Measurements from ENCODE around the gene AMIGO3.

GRCh38 chr3:49727154-49727923, 7.9 kb upstream of the AMIGO3 start:
- TF ChIP-seq TAF1 (IDR thresholded peaks at IDR 0.05; ENCODE audit: borderline replicate concordance, low read depth, low read length) (no peak), JUND (IDR thresholded peaks at IDR 0.05) (no peak), EP300 (IDR thresholded peaks at IDR 0.05; ENCODE audit: borderline replicate concordance in 1 of 2, low read depth in 1 of 2, low read length in 1 of 2) (no peak), CTCF (IDR thresholded peaks at IDR 0.05) (no peak), MXI1 (IDR thresholded peaks at IDR 0.05; ENCODE audit: low read depth, low read length) (no peak), CHD2 (IDR thresholded peaks at IDR 0.05; ENCODE audit: low read length, partially characterized antibody) (no peak), TEAD4 (IDR thresholded peaks at IDR 0.05; ENCODE audit: borderline replicate concordance, insufficient read depth) (no peak), RAD21 (IDR thresholded peaks at IDR 0.05; ENCODE audit: low read length) (no peak), SMC3 (IDR thresholded peaks at IDR 0.05; ENCODE audit: low read depth, low read length) (no peak), TCF12 (IDR thresholded peaks at IDR 0.05) (no peak), FOXM1 (IDR thresholded peaks at IDR 0.05; ENCODE audit: low read depth) (no peak), POLR2AphosphoS5 (IDR thresholded peaks at IDR 0.05; ENCODE audit: low read depth, low read length) (no peak), ZBTB33 (IDR thresholded peaks at IDR 0.05; ENCODE audit: borderline replicate concordance, low read depth) (no peak)
